Duodenal mucosa (tissue), 2 donors: ENCODE data around the gene TOR1A.

ENCODE experiments used
- H3K27ac ChIP-seq: one replicate; pipeline ENCODE4 v1.7.0; 2013; ENCODE audit warnings: low read depth, low read length
- H3K27me3 ChIP-seq, 2 donors: one replicate each; pipeline ENCODE4 v1.7.0; 2013; ENCODE audit warnings: low read length in 2 of 2, control low read depth in 1 of 2; ENCODE audit not compliant: insufficient read depth in 2 of 2, control insufficient read depth in 1 of 2
- H3K36me3 ChIP-seq, 2 donors: one replicate each; pipeline ENCODE4 v1.7.0; 2013; ENCODE audit warnings: low read length in 2 of 2, control low read depth in 1 of 2; ENCODE audit not compliant: insufficient read depth in 2 of 2, control insufficient read depth in 1 of 2
- H3K4me1 ChIP-seq, 2 donors: one replicate each; pipeline ENCODE4 v1.7.0; 2013; ENCODE audit warnings: low read length in 2 of 2, control low read depth in 1 of 2; ENCODE audit not compliant: insufficient read depth in 2 of 2, control insufficient read depth in 1 of 2
- H3K4me3 ChIP-seq, 2 donors: one replicate each; pipeline ENCODE4 v1.7.0; 2013; ENCODE audit warnings: low read length in 2 of 2, low read depth in 1 of 2
- H3K9ac ChIP-seq, 2 donors: one replicate each; pipeline ENCODE4 v1.7.0; 2013; ENCODE audit warnings: low read length in 2 of 2, low read depth in 1 of 2
- H3K9me3 ChIP-seq, 2 donors: one replicate each; pipeline ENCODE4 v1.7.0; 2013; ENCODE audit warnings: low read length in 2 of 2, control low read depth in 1 of 2; ENCODE audit not compliant: control insufficient read depth in 1 of 2

The TOR1A gene, protein sequence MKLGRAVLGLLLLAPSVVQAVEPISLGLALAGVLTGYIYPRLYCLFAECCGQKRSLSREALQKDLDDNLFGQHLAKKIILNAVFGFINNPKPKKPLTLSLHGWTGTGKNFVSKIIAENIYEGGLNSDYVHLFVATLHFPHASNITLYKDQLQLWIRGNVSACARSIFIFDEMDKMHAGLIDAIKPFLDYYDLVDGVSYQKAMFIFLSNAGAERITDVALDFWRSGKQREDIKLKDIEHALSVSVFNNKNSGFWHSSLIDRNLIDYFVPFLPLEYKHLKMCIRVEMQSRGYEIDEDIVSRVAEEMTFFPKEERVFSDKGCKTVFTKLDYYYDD

DNA sequence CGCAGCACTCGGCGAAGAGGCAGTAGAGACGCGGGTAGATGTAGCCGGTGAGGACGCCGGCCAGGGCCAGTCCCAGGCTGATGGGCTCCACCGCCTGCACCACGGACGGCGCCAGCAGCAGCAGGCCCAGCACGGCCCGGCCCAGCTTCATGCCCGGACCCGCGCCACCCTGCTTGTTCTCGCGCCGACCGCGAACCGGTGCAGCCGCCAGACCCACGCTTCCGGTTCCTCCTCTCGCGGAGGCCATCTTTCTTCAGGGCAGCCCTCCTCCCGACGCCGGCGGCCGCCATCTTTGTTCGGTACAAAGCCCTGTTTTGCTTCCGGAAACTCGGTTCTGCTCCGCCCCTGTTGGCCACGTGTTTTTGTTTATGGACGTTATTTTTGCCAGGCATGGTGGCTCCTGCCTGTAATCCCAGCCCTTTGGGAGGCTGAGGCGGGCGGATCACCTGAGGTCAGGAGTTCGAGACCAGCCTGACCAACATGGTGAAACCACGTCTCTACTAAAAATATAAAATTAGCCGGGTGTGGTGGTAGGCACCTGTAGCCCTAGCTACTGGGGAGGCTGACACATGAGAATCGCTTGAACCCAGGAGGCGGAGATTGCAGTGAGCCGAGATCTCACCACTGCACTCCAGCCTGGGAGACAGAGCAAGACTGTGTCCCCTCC lies at the start of gene TOR1A:
Gene TOR1A (minus strand): TSS at position 202 of the 667 bp plus-strand sequence. CDS start 51 bp downstream, at position 151.
- Histone ChIP-seq H3K9me3 (no peaks in the 10 kb centered on the region), H3K27ac (peak within 1 kb of the TSS; percentile 67), H3K4me1 (peaks cover 8 to 9% of the 10 kb centered on the region in 2 donors), H3K27me3 (no peaks in the 10 kb centered on the region), H3K36me3 (peaks cover 8 to 33% of the 10 kb centered on the region in 2 donors), H3K9ac (peak within 1 kb of the TSS; percentile 64 to 85), H3K4me3 (peak within 1 kb of the TSS; percentile 77 to 78)

GRCh38 chr9:129871046-129871445 lies 47.1 kb upstream of the TOR1A start:
- H3K27ac ChIP-seq, result no peak overlapping the region
- H3K4me3 ChIP-seq, result no peak overlapping the region
- no peak overlapping the region for H3K9ac ChIP-seq
- H3K9me3 ChIP-seq, result no peaks in the 10 kb centered on the region
- H3K4me1 ChIP-seq, result peaks cover 0 to 6% of the 10 kb centered on the region in 2 donors
- H3K36me3 ChIP-seq, result peaks cover 10 to 34% of the 10 kb centered on the region in 2 donors
- H3K27me3 ChIP-seq, result no peaks in the 10 kb centered on the region

DNA sequence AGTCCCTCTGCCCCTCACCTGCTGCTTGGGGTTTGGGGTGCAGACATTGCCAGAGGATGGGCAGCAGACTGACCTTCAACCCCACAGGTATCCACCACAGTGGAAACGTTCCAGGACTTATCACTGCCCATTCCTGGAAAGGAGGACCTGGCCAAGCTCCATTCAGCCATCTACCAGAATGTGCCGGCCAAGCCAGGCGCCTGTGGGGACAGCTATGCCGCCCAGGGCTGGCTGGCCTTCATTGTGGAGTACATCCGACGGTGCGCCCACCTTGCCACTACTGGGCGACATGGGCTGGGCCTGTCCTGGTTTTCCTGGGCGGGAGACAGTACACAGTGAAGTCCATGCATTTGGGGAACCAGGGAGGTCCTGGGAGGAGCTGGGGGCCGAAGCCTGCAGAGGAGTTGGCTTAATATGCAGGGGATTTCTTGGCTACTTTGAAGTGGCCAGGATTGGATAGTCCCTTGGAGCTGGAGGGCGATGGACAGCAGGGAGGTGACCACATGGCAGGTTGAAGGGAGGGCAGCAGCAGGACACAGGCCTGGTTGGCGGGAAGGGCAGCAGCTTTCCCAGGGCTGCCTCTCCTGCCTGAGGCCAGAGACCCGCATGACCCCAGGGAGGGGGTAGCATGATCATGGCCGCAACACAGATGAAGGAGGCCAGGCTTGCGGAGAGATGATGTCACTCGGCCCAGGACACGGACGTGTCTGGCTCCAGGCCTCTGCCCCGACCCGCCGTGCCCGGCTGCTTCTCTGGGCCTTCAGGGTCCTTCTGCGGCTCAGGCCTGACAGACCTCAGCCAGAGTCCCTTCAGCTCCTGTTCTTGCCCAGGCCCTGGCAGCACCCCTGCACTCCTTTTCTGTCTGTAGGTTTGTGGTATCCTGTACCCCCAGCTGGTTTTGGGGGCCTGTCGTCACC lies 45.9 kb upstream of the TOR1A start:
- Histone ChIP-seq H3K27me3 (no peaks in the 10 kb centered on the region), H3K36me3 (peaks cover under 1 to 31% of the 10 kb centered on the region in 2 donors), H3K9me3 (no peaks in the 10 kb centered on the region), H3K4me1 (peaks cover 0 to 6% of the 10 kb centered on the region in 2 donors), H3K27ac (peak overlapping the region; percentile 10), H3K9ac (no peak overlapping the region), H3K4me3 (no peak overlapping the region)

DNA sequence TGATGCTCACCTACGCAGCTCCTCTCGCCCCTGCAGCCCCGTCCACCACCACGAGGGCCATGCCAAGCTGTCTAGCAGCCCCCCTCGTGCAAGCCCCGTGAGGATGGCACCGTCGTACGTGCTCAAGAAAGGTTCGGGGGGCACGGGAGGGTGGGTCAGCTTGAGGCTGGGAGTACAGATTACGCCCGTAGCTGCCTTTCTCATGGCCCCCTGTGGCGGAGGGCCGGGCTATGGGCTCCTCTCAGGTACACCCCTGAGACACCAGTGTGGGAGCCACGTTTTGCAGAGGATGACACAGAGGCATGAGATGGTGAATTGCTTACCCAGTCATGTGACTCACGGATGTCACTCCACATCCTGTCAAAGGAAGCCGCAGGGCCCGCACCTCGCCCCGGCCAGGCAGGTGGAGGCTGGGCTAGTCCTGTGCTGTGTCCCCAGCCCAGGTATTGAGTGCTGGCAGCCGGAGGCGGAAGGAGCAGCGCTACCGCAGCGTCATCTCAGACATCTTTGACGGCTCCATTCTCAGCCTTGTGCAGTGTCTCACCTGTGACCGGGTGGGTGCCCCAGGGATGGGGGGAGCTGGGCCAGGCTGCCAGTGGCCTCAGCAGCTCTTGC lies 45.0 kb upstream of the TOR1A start:
- no peak overlapping the region for H3K4me3 ChIP-seq
- peaks cover 0 to 24% of the 10 kb centered on the region in 2 donors for H3K36me3 ChIP-seq
- no peaks in the 10 kb centered on the region for H3K27me3 ChIP-seq
- H3K27ac ChIP-seq, result no peak overlapping the region
- no peaks in the 10 kb centered on the region for H3K9me3 ChIP-seq
- H3K9ac ChIP-seq, result no peak overlapping the region
- H3K4me1 ChIP-seq, result peaks cover 0 to 6% of the 10 kb centered on the region in 2 donors

- H3K4me1 ChIP-seq, result peaks cover 0 to 6% of the 10 kb centered on the region in 2 donors
- no peaks in the 10 kb centered on the region for H3K27me3 ChIP-seq
- no peak overlapping the region for H3K27ac ChIP-seq
- no peaks in the 10 kb centered on the region for H3K9me3 ChIP-seq
- no peak overlapping the region for H3K4me3 ChIP-seq
- peaks cover 0 to 20% of the 10 kb centered on the region in 2 donors for H3K36me3 ChIP-seq
- H3K9ac ChIP-seq, result no peak overlapping the region
Observed at GRCh38 chr9:129868023-129868871, 44.3 kb upstream of the TOR1A start.

- H3K36me3 ChIP-seq, result peaks cover 0 to 24% of the 10 kb centered on the region in 2 donors
- H3K4me1 ChIP-seq, result peaks cover 0 to 6% of the 10 kb centered on the region in 2 donors
- H3K4me3 ChIP-seq, result no peak overlapping the region
- no peak overlapping the region for H3K9ac ChIP-seq
- no peak overlapping the region for H3K27ac ChIP-seq
- no peaks in the 10 kb centered on the region for H3K9me3 ChIP-seq
- no peaks in the 10 kb centered on the region for H3K27me3 ChIP-seq
Observed at GRCh38 chr9:129867136-129868022, 43.4 kb upstream of the TOR1A start.

GRCh38 chr9:129866394-129867135 lies 42.6 kb upstream of the TOR1A start:
- no peaks in the 10 kb centered on the region for H3K27me3 ChIP-seq
- H3K9me3 ChIP-seq, result no peaks in the 10 kb centered on the region
- H3K27ac ChIP-seq, result no peak overlapping the region
- H3K4me1 ChIP-seq, result peaks cover 0 to 6% of the 10 kb centered on the region in 2 donors
- H3K36me3 ChIP-seq, result peaks cover 3 to 30% of the 10 kb centered on the region in 2 donors
- H3K4me3 ChIP-seq, result no peak overlapping the region
- H3K9ac ChIP-seq, result no peak overlapping the region

- Histone ChIP-seq H3K9me3 (no peaks in the 10 kb centered on the region), H3K27ac (no peak overlapping the region), H3K36me3 (peaks cover 3 to 38% of the 10 kb centered on the region in 2 donors)
Observed at GRCh38 chr9:129865668-129866320, 41.9 kb upstream of the TOR1A start.

More at GRCh38 chr9:129865668-129866320, 41.9 kb upstream of the TOR1A start:
- Histone ChIP-seq H3K4me1 (peaks cover 0 to 6% of the 10 kb centered on the region in 2 donors), H3K27me3 (no peaks in the 10 kb centered on the region), H3K9ac (no peak overlapping the region), H3K4me3 (no peak overlapping the region)
